Smooth muscle cell of the brain vasculature (primary cell): ENCODE measurements around the gene LIM2.
A peak's percentile ranks its signal among the peaks of the same experiment; 100 is the strongest.

Experiments used
- DNase-seq: peaks from one replicate; pipeline ENCODE4 v3.0.0-alpha.2; 2012; ENCODE audit warnings: low read depth, low spot score

LIM2 gene

GRCh38 chr19:51339687-51340656 is 47.8 kb downstream of the LIM2 start:
- DNase-seq, result peak; percentile 90

GRCh38 chr19:51339313-51339686 is 48.5 kb downstream of the LIM2 start:
- DNase-seq, result no peak

- DNase-seq, result no peak
Measured at GRCh38 chr19:51338563-51339312, 49.0 kb downstream of the LIM2 start.

- no peak for DNase-seq
Measured at GRCh38 chr19:51337861-51338562, 49.8 kb downstream of the LIM2 start.

- DNase-seq, result no peak
Measured at GRCh38 chr19:51337141-51337860, 50.5 kb downstream of the LIM2 start.

GRCh38 chr19:51333836-51334460 is 53.8 kb downstream of the LIM2 start:
- no peak for DNase-seq

GRCh38 chr19:51331716-51332115 is 56.1 kb downstream of the LIM2 start:
- no peak for DNase-seq

- no peak for DNase-seq
Measured at GRCh38 chr19:51331193-51331592, 56.6 kb downstream of the LIM2 start.

GRCh38 chr19:51330366-51330765 is 57.4 kb downstream of the LIM2 start:
- no peak for DNase-seq
